SKM-1 (cell line): ENCODE measurements around the gene OSBPL6.
"Not testable (repeated sequence)": the region's sequence is repeated elsewhere in the genome, so short reads cannot be mapped to it uniquely, and the experiment has no call there.

Experiments
- DNase-seq: peaks from one replicate; lab custom pipeline; 2025; ENCODE audit not compliant: unreplicated experiment; lab: John Stamatoyannopoulos, UW

The OSBPL6 gene

DNA sequence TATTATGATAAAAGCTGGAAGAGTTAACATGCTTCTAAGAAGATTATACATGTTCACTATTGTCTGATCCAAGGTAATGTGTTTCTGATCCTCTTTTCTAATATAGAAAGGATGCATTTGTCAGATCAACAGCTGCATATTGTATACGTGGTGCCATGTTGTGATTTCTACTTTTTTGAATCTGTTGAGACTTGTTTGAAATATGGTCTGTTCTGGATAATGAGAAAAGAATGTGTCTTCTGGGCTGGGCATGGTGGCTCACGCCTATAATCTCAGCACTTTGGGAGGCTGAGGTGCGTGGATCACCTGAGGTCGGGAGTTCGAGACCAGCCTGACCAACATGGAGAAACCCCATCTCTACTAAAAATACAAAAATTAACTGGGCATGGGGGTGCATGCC, 229.4 kb downstream of the OSBPL6 start:
- not testable (repeated sequence) for DNase-seq

DNA sequence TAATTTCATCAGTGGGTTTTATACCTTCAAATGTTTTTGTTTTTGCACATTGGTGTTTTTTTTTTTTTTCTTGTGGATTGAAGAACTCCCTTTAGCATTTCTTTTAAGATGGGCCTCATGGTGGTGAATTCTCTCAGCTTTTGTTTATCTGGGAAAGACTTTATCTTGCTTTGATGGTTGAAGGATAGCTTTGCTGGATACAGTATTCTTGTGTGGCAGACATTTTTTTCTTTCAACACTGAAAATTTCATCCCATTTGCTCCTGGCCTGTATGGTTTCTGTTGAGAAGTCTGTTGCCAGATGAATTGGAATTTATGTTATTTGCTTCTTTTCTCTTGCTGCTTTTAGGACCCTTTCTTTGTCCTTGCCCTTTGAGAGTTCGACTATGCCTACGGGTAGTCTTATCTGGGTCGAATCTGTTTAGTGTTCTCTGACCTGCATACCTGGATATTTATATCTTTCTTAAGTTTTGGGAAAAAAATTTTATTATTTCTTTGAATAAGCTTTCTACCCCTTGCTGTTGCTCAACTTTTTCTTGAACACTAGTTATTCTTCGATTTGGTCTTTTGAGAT, 231.0 kb downstream of the OSBPL6 start:
- DNase-seq, result no peak

DNA sequence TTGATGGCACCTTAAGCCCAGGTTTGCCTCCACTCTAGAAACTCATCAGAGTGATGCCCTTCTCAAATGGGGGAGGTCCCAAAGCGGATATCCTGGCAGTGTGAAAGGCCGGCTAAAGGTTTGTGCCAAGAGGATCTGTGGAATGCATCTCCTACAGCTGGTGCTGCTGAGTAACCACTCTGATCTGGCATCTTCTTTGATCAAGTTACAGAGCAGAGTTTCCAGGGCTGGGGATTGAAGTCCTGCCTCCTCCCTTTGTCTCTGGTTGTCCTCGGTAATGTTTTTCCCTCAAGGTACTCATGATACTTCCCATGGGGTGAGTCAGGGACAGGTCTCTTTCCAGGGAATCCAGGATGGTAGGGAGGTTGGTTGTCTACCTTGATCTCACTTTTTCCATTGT, 232.1 kb downstream of the OSBPL6 start:
- DNase-seq, result no peak

DNA sequence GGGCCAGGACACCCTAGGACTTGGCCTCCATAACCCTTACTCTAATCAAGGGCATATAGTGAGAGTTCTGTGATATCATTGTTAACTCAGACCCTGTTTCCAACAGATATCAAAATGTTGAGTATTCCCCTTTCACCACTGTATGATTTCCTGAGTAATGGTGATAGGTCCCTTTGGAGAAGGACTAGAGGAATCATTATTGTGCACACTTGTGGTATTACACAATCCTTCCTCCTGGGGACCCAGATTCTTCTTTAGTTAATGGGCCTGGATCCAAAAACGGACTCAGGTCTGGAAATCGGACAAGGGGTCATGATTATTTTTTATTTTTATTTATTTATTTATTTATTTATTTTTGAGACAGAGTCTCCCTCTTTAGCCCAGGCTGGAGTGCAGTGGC, 233.1 kb downstream of the OSBPL6 start:
- DNase-seq, result no peak

DNA sequence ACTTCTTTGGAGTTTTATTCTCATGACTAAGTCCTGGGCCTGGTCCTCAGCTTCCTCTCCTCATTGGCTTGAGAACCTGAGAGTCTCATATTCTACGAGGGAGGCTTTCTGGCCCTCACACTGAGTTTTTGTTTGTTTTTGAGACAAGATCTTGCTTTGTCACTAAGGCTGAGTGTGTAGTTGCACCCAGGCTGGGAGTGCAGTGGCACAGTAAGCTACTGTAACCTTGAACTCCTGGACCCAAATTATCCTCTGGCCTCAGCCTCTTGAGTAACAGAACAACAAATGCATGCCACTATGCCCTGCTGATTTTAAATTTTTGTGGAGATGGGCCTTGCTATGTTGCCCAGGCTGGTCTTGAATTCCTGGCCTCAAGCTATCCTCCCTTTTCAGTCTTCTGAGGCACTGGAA, 234.1 kb downstream of the OSBPL6 start:
- no peak for DNase-seq

DNA sequence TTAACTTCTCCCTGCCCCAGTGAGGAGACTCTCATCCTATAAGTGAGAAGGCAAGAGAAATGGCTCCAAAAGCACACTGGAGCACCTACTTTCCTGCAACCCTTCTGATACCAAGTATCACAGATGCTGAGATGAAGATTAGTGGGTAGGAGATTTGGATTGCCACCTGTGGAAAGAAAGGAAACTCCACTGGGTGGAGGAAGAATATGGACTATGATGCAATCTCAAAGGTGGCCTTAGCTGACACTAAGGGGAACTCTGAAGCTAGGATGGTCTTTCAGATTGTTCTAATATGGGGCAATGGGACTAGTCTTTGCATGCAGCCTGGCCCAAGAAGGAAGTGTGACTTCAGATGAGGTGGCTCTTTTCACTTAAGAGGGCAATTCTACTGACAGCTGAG, 235.0 kb downstream of the OSBPL6 start:
- no peak for DNase-seq

DNA sequence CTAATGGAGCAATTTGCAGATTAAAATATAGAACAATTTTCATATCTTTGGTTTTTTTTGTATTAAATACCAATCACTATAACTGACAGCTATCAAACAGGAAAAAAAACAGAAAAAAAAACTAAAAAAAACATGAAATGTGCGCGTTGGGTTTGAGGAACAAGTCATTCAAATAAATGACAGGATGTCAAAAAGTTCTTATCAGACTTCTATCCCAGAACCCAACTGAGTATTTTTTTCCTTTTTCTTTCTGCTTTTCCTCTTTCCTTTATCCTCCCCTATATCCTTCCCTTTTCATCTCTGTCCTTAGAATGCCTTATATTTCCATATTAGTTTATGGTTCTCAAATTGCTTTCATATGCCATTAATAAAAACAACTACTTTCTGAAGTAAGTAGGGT, 242.3 kb downstream of the OSBPL6 start:
- DNase-seq, result no peak

DNA sequence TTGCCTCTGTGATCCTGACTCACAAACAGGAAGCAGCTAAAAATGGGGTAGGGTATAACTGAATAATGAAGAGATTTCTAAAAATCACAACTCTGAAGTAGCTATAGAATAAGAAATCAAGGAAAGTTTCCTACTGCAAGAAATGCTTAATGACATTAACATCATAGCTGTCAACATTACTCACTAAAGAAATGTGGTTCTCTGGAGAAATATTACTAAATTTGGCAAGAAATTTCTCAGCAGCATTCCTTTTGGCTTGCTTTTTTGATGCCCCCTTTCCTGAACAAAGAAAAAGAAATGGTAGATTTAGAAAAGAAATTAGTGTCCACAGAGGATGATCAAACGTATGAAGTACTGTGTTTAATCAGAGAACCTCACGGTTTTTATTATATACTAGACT, 247.1 kb downstream of the OSBPL6 start:
- no peak for DNase-seq

DNA sequence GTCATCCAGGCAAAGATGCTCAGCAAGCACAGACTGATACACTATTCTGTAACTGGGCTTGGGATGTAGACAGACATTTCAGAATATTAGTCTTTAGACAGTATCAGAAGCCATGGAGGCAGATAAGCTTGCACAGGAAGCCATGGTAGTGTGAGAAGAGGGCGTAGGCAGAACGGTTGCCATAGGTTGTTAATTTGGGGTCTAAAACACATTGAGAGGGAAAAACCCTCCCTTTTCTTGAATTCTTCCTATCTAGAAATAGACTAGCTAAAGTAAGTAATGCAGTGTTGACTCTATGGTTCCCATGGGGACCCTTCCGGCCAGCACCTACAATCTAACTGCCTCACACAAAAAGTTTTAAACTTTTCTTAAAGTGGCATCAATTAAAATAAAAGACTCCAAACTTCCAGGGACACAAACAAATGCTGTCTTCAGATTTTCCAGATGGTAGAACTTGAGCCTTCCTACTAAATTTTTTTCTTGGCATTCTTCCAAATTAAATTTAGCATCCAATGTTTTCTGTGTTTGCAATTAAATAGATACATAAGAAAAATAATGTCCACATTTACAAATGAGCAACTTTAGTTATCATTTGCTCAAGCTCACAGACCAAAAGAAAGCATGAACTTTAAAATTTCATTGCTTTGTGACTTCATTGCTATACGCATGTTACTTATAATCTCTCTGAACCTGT, 254.8 kb downstream of the OSBPL6 start:
- DNase-seq, result no peak

DNA sequence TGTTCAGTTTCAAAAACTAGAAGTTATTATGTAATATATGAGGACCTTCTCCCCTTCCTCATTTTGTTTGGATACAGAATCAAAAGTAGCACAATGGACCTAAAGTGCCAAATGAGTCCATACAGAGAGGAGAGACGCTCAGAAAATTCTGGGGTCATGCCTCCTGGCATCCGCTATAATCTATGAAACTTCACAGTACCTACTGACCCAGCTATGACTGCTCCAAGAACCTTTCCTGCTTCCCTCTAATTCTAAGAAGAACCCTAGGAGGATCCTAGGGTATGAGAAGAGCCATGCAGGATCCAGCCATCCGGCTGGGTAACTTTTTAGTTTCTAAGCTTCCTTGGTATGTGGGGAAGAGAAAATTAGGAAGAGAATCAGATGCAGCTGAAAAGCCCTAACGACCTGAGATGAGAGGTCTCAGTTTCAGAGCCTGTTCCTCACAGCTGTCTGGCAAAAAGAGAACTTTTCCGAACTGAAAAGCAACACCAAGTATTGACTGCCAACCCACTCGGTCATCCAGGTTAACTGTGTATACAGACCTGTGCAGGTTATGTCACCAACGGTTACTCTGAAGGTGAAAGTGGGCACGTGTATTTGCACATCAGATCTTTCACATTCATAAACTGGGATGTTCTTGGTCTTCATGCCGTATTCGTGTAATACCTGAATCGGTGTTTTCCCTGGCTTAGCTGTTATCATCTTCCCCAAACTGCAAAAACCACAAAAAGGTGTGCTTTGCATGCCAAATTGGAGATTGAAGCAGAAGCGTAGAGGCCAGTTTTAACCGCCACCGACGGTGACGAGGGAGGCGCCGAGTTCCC, 255.6 kb downstream of the OSBPL6 start:
- no peak for DNase-seq

DNA sequence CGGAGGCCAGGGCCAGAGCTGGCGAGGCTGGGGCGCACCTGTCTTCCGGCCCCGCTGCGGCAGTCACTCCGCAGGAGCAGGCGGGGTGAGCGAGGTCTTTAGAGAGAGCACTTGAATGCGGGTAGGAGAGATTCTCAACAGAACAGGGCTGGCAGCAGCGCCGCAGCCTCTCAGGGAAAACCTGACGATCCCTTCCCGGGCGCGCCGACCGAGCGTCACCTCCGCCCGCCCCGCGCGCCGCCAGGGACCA, 256.1 kb downstream of the OSBPL6 start:
- DNase-seq, result peak; percentile 39

DNA sequence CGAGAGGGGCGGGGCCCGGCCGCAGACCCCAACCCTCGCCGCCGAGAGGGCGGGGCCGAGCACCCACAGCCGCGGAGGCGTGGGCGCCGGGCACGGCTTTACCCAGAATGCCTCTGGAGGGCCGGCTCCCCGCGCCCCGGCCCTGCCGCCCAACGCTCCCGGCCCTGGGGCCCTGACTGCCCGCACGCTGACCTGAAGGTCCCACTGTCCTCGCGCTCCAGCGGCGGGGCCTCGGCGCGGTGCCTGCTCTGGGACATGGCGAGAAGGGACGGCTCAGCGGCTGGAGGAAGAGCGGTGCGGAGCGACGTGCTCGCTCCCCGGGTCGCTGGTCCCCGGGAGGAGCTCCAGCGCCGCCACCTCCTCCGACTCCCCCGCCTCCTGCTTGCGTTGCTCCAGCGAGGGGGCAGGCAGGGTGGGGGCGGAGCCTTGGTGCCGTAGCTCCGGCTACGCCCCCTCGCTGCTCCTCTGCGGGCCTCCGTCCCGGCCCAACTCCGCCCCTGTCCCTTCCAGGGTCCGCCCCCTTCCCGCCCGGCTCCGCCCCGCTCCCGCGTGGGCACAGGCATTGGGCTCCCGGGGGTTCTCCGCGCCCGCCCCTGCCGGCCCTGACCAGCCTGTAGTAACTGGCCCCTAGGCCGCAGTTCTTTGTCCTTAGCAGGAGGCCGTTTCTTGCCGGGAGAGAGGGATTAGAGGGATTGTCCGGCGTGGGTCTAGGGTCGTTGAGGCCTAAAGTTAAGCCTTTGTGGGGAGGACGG, 256.6 kb downstream of the OSBPL6 start, which contains the start of the genes PJVK and PRKRA:
Gene PJVK (plus strand): TSS at position 605 of the 752 bp plus-strand sequence. CDS start 2,032 bp downstream, outside the sequence.
Gene PRKRA (minus strand): TSS at position 402 of the 752 bp plus-strand sequence. CDS start 145 bp downstream, at position 257.
- DNase-seq, result peak; percentile 87

DNA sequence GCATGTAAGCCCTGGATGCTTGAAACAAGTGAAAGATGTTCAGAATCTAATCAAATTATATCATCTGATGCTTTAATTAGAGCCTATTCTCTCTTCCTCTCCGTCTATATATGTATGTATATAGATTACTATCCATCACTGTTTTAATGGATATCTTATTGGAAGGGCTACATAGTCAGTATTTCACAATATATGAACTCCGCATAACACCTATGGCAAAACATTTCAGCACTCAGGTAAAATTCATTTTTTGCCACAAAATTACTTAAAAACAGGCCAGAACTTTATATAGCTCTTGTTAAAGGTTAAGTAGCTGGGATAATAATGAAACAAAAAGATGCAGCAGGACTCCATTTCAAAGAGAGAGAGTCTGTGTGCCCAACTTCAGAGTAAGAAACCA, 258.0 kb downstream of the OSBPL6 start:
- no peak for DNase-seq
